HCT116 (cell line): ENCODE data around the gene CREBRF.

Experiments
- CBX3 ChIP-seq: IDR thresholded peaks from 2 replicates; pipeline ENCODE4 v1.6.1; 2012; ENCODE audit warnings: low read depth
- EZH2 ChIP-seq: fragments of 200-600 bp; sonication (generic); IDR thresholded peaks from 2 replicates; pipeline ENCODE4 v1.6.1; 2017; ENCODE audit warnings: antibody characterized with exemption, mixed run types
- JUND ChIP-seq: IDR thresholded peaks from 2 replicates; pipeline ENCODE4 v1.6.1; 2012
- POLR2A ChIP-seq: IDR thresholded peaks from 2 replicates; pipeline ENCODE4 v1.7.0; 2011; ENCODE audit warnings: borderline replicate concordance; ENCODE audit not compliant: insufficient read depth, insufficient read length; ENCODE audit errors: extremely low read depth
- POLR2AphosphoS5 ChIP-seq: IDR thresholded peaks from 2 replicates; pipeline ENCODE4 v1.6.1; 2011; ENCODE audit warnings: mild to moderate bottlenecking, low read depth, low read length, moderate library complexity
- RAD21 ChIP-seq: IDR thresholded peaks from 2 replicates; pipeline ENCODE4 v1.6.1; 2012; ENCODE audit warnings: low read depth, mild to moderate bottlenecking
- TCF7L2 ChIP-seq: IDR thresholded peaks from 2 replicates; pipeline ENCODE4 v1.7.0; 2011; ENCODE audit warnings: borderline replicate concordance, inconsistent platforms; ENCODE audit not compliant: insufficient read depth, insufficient read length; ENCODE audit errors: extremely low read depth
- YY1 ChIP-seq: IDR thresholded peaks from 2 replicates; pipeline ENCODE4 v1.6.1; 2011; ENCODE audit warnings: low read length, low read depth, moderate library complexity, mild to moderate bottlenecking; ENCODE audit not compliant: insufficient replicate concordance; ENCODE audit errors: extremely low read depth
- ZFX ChIP-seq: fragments of 450-650 bp; IDR thresholded peaks from 2 replicates; pipeline ENCODE4 v1.6.1; 2017
- TF ChIP-seq, protein P1 (sequence below), 3 experiments: fragments of 200-600 bp in 1 of 3; sonication (generic) in 1 of 3; IDR thresholded peaks in 2 of 3; conservative IDR thresholded peaks in 1 of 3; 2 replicates each; pipeline ENCODE4 v1.5.1; 2012 to 2017; ENCODE audit warnings: low read depth in 2 of 3, low read length in 2 of 3, antibody characterized with exemption in 1 of 3, borderline replicate concordance in 1 of 3, control low read depth in 1 of 3, mild to moderate bottlenecking in 1 of 3, mixed read lengths in 1 of 3, mixed run types in 1 of 3, moderate library complexity in 1 of 3; ENCODE audit not compliant: insufficient read depth in 1 of 3
- TF ChIP-seq, protein P2 (sequence below): IDR thresholded peaks from 2 replicates; pipeline ENCODE4 v1.6.1; 2012

GRCh38 chr5:173098787-173099186 is 42.6 kb downstream of the CREBRF start:
- TF ChIP-seq CBX3 (no peak), EZH2 (no peak), TCF7L2 (no peak), POLR2AphosphoS5 (no peak), JUND (no peak), POLR2A (no peak), YY1 (no peak), ZFX (no peak), RAD21 (no peak)
- TF ChIP-seq, protein P1, sequence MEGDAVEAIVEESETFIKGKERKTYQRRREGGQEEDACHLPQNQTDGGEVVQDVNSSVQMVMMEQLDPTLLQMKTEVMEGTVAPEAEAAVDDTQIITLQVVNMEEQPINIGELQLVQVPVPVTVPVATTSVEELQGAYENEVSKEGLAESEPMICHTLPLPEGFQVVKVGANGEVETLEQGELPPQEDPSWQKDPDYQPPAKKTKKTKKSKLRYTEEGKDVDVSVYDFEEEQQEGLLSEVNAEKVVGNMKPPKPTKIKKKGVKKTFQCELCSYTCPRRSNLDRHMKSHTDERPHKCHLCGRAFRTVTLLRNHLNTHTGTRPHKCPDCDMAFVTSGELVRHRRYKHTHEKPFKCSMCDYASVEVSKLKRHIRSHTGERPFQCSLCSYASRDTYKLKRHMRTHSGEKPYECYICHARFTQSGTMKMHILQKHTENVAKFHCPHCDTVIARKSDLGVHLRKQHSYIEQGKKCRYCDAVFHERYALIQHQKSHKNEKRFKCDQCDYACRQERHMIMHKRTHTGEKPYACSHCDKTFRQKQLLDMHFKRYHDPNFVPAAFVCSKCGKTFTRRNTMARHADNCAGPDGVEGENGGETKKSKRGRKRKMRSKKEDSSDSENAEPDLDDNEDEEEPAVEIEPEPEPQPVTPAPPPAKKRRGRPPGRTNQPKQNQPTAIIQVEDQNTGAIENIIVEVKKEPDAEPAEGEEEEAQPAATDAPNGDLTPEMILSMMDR (IDR thresholded peaks at IDR 0.05 in 2 of 3, conservative IDR thresholded peaks at IDR 0.05 in 1 of 3; ENCODE audit: borderline replicate concordance in 1 of 3, insufficient read depth in 1 of 3, low read depth in 2 of 3, low read length in 2 of 3) = no peak
- TF ChIP-seq, protein P2, sequence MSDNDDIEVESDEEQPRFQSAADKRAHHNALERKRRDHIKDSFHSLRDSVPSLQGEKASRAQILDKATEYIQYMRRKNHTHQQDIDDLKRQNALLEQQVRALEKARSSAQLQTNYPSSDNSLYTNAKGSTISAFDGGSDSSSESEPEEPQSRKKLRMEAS = no peak
